Neuronal stem cell (in vitro differentiated cells): ENCODE measurements around the gene DUS2.

Experiments
- DNase-seq: peaks from one replicate; pipeline ENCODE4 v3.0.0-alpha.2; 2013; ENCODE audit warnings: low spot score
- H2AFZ ChIP-seq: one replicate; pipeline ENCODE4 v1.6.1; 2013; ENCODE audit warnings: mild to moderate bottlenecking, low read length, inconsistent platforms
- H2AK5ac ChIP-seq: 2 replicates; pipeline ENCODE4 v1.6.1; 2013; ENCODE audit warnings: low read depth, mild to moderate bottlenecking, inconsistent platforms, low read length, moderate library complexity, mixed read lengths
- H2BK120ac ChIP-seq: 2 replicates; pipeline ENCODE4 v1.6.1; 2013; ENCODE audit warnings: low read depth, mild to moderate bottlenecking, inconsistent platforms, low read length, moderate library complexity, mixed read lengths
- H2BK12ac ChIP-seq: one replicate; pipeline ENCODE4 v1.6.1; 2013; ENCODE audit warnings: low read length, inconsistent platforms
- H2BK15ac ChIP-seq: 2 replicates; pipeline ENCODE4 v1.6.1; 2013; ENCODE audit warnings: mild to moderate bottlenecking, low read length, inconsistent platforms, mixed read lengths
- H2BK5ac ChIP-seq: one replicate; pipeline ENCODE4 v1.6.1; 2013; ENCODE audit warnings: inconsistent platforms, mild to moderate bottlenecking, low read length, moderate library complexity
- H3K14ac ChIP-seq: one replicate; pipeline ENCODE4 v1.6.1; 2013; ENCODE audit warnings: low read length, inconsistent platforms
- H3K18ac ChIP-seq: 2 replicates; pipeline ENCODE4 v1.6.1; 2013; ENCODE audit warnings: low read length, inconsistent platforms
- H3K23ac ChIP-seq: 2 replicates; pipeline ENCODE4 v1.6.1; 2013; ENCODE audit warnings: low read depth, mild to moderate bottlenecking, mixed read lengths, low read length, inconsistent platforms; ENCODE audit not compliant: poor library complexity
- H3K27ac ChIP-seq: replicated peaks from 3 replicates; pipeline ENCODE4 v1.5.1; 2013; ENCODE audit warnings: low read length, inconsistent platforms
- H3K27me3 ChIP-seq, 3 experiments: 2 replicates each; pipeline ENCODE4 v1.6.1; 2013; ENCODE audit warnings: low read length in 3 of 3, mild to moderate bottlenecking in 2 of 3, inconsistent platforms in 1 of 3, low read depth in 1 of 3, mixed read lengths in 1 of 3, moderate library complexity in 1 of 3; ENCODE audit not compliant: control insufficient read depth in 3 of 3, insufficient read depth in 3 of 3
- H3K36me3 ChIP-seq, 2 donors: replicated peaks in 1 of 2; 2 replicates each; pipeline ENCODE4 v1.6.1; 2013; ENCODE audit warnings: low read length in 2 of 2; ENCODE audit not compliant: control insufficient read depth in 2 of 2, insufficient read depth in 2 of 2
- H3K4ac ChIP-seq: 2 replicates; pipeline ENCODE4 v1.6.1; 2013; ENCODE audit warnings: inconsistent platforms, mild to moderate bottlenecking, low read length, moderate library complexity
- H3K4me1 ChIP-seq, 2 donors: 1 replicate in 1 of 2; 2 replicates in 1 of 2; pipeline ENCODE4 v1.6.1; 2013; ENCODE audit warnings: low read length in 2 of 2, low read depth in 1 of 2; ENCODE audit not compliant: control insufficient read depth in 2 of 2, insufficient read depth in 1 of 2
- H3K4me2 ChIP-seq: one replicate; pipeline ENCODE4 v1.6.1; 2013; ENCODE audit warnings: mild to moderate bottlenecking, low read length, inconsistent platforms; ENCODE audit not compliant: insufficient read depth, poor library complexity, severe bottlenecking
- H3K4me3 ChIP-seq, 2 donors: 2 replicates each; pipeline ENCODE4 v1.5.1; 2013; ENCODE audit warnings: low read length in 2 of 2, mild to moderate bottlenecking in 2 of 2, inconsistent platforms in 1 of 2, moderate library complexity in 1 of 2
- H3K79me1 ChIP-seq: one replicate; pipeline ENCODE4 v1.6.1; 2013; ENCODE audit warnings: low read depth, mild to moderate bottlenecking, inconsistent platforms, low read length, moderate library complexity
- H3K9ac ChIP-seq: one replicate; pipeline ENCODE4 v1.6.1; 2013; ENCODE audit warnings: mild to moderate bottlenecking, low read depth, low read length, inconsistent platforms; ENCODE audit not compliant: poor library complexity
- H3K9me3 ChIP-seq, 2 donors: replicated peaks in 1 of 2; 2 replicates each; pipeline versions ENCODE3 to v1.6.1; 2013; ENCODE audit warnings: low read length in 2 of 2, mild to moderate bottlenecking in 2 of 2, inconsistent platforms in 1 of 2, low read depth in 1 of 2, mixed read lengths in 1 of 2, moderate library complexity in 1 of 2; ENCODE audit not compliant: control insufficient read depth in 2 of 2, insufficient read depth in 1 of 2
- H4K8ac ChIP-seq: one replicate; pipeline ENCODE4 v1.6.1; 2013; ENCODE audit warnings: low read depth, mild to moderate bottlenecking, inconsistent platforms, low read length, moderate library complexity
- H4K91ac ChIP-seq: one replicate; pipeline ENCODE4 v1.6.1; 2013; ENCODE audit warnings: low read length, low read depth, mild to moderate bottlenecking, inconsistent platforms; ENCODE audit not compliant: poor library complexity
- WGBS, 2 donors: extraction: QIAGEN DNeasy Blood & Tissue Kit; methylation state at CpG; one replicate each; pipeline ENCODE4 v1.1.7; 2013; ENCODE audit warnings: missing lambda C conversion rate in 2 of 2, mixed read lengths in 1 of 2; ENCODE audit not compliant: insufficient read length in 2 of 2, insufficient replicate concordance in 1 of 2; ENCODE audit errors: extremely low coverage in 2 of 2; 5-methylcytosine and 5-hydroxymethylcytosine counted together

Gene DUS2

DNA sequence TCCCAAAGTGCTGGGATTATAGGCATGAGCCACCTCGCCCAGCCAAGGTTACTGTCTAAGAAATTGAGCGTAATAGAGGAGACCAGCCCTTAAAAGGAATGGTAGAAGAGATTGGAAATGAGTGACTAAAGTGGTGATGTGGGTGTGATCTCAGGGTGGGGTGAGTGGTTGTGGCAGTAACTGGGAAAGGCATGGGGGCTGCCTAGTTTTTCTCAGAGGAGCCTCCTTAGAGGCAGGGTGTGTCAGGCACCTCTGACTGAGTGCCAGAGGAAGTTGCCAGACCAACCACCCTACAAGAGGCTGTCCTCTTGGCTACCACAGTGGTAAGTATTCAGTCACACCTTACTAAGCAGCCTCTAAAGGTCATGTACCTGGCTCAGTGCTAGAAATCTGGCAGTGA lies 8.9 kb downstream of the DUS2 start:
- H3K4ac ChIP-seq: no peak overlapping the region
- H2BK15ac ChIP-seq: no peak overlapping the region
- H3K27me3 ChIP-seq: no peaks in the 10 kb centered on the region
- H3K4me1 ChIP-seq: no peaks in the 10 kb centered on the region
- H3K18ac ChIP-seq: no peak overlapping the region
- DNase-seq: no peak
- H2BK5ac ChIP-seq: no peak overlapping the region
- no peak overlapping the region for H2BK12ac ChIP-seq
- H4K8ac ChIP-seq: no peak overlapping the region
- no peak overlapping the region for H3K4me3 ChIP-seq
- H3K36me3 ChIP-seq: peaks cover under 1 to 36% of the 10 kb centered on the region in 2 donors
- no peak overlapping the region for H2BK120ac ChIP-seq
- H3K23ac ChIP-seq: no peak overlapping the region
- H4K91ac ChIP-seq: no peak overlapping the region
- no peak overlapping the region for H2AK5ac ChIP-seq
- H3K4me2 ChIP-seq: no peak overlapping the region
- H3K27ac ChIP-seq: no peak overlapping the region
- H3K9ac ChIP-seq: no peak overlapping the region
- H3K14ac ChIP-seq: no peak overlapping the region
- WGBS, 2 donors: no CpG with 5 or more reads among the region's 2 CpGs
- H2AFZ ChIP-seq: no peak overlapping the region
- no peaks in the 10 kb centered on the region for H3K9me3 ChIP-seq
- H3K79me1 ChIP-seq: no peaks in the 10 kb centered on the region

DNA sequence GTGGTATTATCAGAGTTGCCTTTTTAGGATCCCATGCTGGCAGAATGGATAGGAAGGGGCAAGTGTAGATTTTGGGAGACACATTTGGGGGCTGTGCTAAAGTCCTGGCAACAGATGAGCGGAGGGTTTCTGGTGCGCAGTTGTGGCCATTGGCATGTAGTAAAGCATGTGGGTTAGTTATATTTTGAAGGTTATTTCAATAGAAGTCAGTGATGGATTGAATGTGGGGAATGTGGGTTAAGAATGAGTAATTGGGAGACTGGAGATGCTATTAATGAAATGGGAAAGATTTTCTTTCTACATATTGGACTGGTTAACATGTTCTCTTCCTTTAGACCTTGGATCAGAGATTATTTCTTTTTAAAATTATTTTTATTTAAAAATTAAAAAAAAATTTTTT lies 10.0 kb downstream of the DUS2 start:
- no peak overlapping the region for H4K8ac ChIP-seq
- no peak overlapping the region for H3K27ac ChIP-seq
- H2BK12ac ChIP-seq: no peak overlapping the region
- H3K14ac ChIP-seq: no peak overlapping the region
- no peak overlapping the region for H2BK15ac ChIP-seq
- H2AK5ac ChIP-seq: no peak overlapping the region
- H3K9me3 ChIP-seq: no peaks in the 10 kb centered on the region
- peaks cover 0 to 31% of the 10 kb centered on the region in 2 donors for H3K36me3 ChIP-seq
- H3K4me1 ChIP-seq: no peaks in the 10 kb centered on the region
- no peak overlapping the region for H3K18ac ChIP-seq
- no peak overlapping the region for H2BK120ac ChIP-seq
- H3K79me1 ChIP-seq: no peaks in the 10 kb centered on the region
- H2BK5ac ChIP-seq: no peak overlapping the region
- no peak overlapping the region for H3K23ac ChIP-seq
- H3K4ac ChIP-seq: no peak overlapping the region
- H3K27me3 ChIP-seq: no peaks in the 10 kb centered on the region
- no peak overlapping the region for H4K91ac ChIP-seq
- no peak overlapping the region for H3K9ac ChIP-seq
- H3K4me3 ChIP-seq: no peak overlapping the region
- no peak overlapping the region for H3K4me2 ChIP-seq
- no peak for DNase-seq
- no peak overlapping the region for H2AFZ ChIP-seq
- WGBS, 2 donors: no CpG with 5 or more reads among the region's 2 CpGs

GRCh38 chr16:68035227-68035626 lies 12.1 kb downstream of the DUS2 start:
- WGBS, 2 donors: no CpG with 5 or more reads among the region's 2 CpGs
- Histone ChIP-seq H3K18ac (no peak overlapping the region), H3K4ac (no peak overlapping the region), H2BK120ac (no peak overlapping the region), H3K9ac (no peak overlapping the region), H3K79me1 (no peaks in the 10 kb centered on the region), H3K27me3 (no peaks in the 10 kb centered on the region), H3K23ac (no peak overlapping the region), H3K9me3 (no peaks in the 10 kb centered on the region), H2BK15ac (no peak overlapping the region), H3K27ac (no peak overlapping the region), H3K4me2 (no peak overlapping the region), H3K36me3 (peaks cover 0 to 26% of the 10 kb centered on the region in 2 donors), H3K4me3 (no peak overlapping the region), H2BK5ac (no peak overlapping the region), H3K14ac (no peak overlapping the region), H3K4me1 (no peaks in the 10 kb centered on the region), H2AFZ (no peak overlapping the region), H4K8ac (no peak overlapping the region), H4K91ac (no peak overlapping the region), H2AK5ac (no peak overlapping the region), H2BK12ac (no peak overlapping the region)
- no peak for DNase-seq

DNA sequence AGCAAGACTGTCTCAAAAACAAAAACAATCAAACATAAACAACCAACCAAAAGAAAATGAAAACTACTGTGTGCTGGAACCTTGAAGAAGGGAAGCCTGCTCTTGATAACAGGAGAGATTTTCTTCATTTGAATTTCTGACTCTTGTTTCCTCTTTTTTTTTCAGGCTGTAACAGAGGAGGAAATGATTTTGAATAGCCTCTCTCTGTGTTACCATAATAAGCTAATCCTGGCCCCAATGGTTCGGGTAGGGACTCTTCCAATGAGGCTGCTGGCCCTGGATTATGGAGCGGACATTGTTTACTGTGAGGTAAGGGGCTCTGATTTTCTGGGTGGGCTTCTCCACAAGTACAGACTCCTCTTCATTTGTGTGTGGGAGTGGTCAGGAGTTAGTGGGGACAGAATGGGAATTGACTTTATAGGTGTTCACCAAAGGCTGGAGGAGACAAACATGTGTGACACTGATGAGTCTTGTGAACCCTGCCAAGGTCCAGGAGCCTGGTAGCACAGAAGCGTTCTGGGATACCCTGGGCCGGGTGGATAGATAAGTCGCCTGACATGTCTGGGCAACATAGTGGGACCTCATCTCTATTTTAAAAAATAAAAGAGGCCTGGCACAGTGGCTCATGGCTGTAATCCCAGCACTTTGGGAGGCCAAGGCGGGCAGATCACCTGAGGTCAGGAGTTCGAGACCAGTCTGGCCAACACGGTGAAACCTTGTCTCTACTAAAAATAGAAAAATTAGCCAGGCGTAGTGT lies 14.9 kb downstream of the DUS2 start:
- Histone ChIP-seq H3K36me3 (peaks cover 0 to 37% of the 10 kb centered on the region in 2 donors), H4K91ac (no peak overlapping the region), H3K27ac (no peak overlapping the region), H2BK12ac (no peak overlapping the region), H3K79me1 (no peaks in the 10 kb centered on the region), H2BK15ac (no peak overlapping the region), H3K4ac (no peak overlapping the region), H2BK5ac (no peak overlapping the region), H2AFZ (no peak overlapping the region), H3K4me2 (no peak overlapping the region), H4K8ac (no peak overlapping the region), H3K4me1 (no peaks in the 10 kb centered on the region), H3K14ac (no peak overlapping the region), H3K27me3 (no peaks in the 10 kb centered on the region), H2AK5ac (no peak overlapping the region), H3K9me3 (no peaks in the 10 kb centered on the region), H3K23ac (no peak overlapping the region), H3K18ac (no peak overlapping the region), H3K9ac (no peak overlapping the region), H3K4me3 (no peak overlapping the region), H2BK120ac (no peak overlapping the region)
- DNase-seq: no peak
- no CpG with 5 or more reads among the region's 9 CpGs for WGBS, 2 donors
